ENCODE measurements around the gene PGAP1.

Gene PGAP1

DNA sequence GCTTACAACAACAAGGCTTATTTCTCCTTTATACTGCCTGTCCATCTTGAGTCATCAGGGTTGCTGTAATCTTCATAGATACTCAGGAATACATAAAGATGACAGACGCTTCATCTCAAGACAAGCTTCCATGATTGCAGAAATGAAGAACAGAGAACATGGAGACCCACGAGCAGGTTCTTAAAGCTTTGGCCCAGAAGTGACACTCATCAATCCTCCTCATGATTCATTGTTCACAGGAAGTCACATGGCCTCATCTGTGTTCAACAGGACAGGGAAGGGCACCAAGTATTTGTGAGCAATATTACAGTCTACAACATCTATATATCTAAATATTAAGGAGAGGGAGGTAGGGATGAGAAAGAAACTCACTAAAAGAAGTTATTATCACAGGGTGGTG is 36.5 kb upstream of the PGAP1 start:
- FAIRE-seq (no peak), DNase-seq (ENCODE audit: insufficient read length) (no peak)
- no peak for TF ChIP-seq POLR2A (IDR thresholded peaks at IDR 0.05; ENCODE audit: low read depth, low read length)
- no peak for TF ChIP-seq POLR2AphosphoS5 (IDR thresholded peaks at IDR 0.05; ENCODE audit: low read depth, low read length)
- TF ChIP-seq TAF1 (IDR thresholded peaks at IDR 0.05; ENCODE audit: borderline replicate concordance, low read depth, low read length): no peak

- DNase-seq (ENCODE audit: insufficient read length) (no peak), FAIRE-seq (no peak)
- TF ChIP-seq POLR2AphosphoS5 (IDR thresholded peaks at IDR 0.05; ENCODE audit: low read depth, low read length) (no peak), TAF1 (IDR thresholded peaks at IDR 0.05; ENCODE audit: borderline replicate concordance, low read depth, low read length) (no peak), POLR2A (IDR thresholded peaks at IDR 0.05; ENCODE audit: low read depth, low read length) (no peak)
These were observed 35.8 kb upstream of the PGAP1 start for GRCh38 chr2:196962325-196962724.

DNA sequence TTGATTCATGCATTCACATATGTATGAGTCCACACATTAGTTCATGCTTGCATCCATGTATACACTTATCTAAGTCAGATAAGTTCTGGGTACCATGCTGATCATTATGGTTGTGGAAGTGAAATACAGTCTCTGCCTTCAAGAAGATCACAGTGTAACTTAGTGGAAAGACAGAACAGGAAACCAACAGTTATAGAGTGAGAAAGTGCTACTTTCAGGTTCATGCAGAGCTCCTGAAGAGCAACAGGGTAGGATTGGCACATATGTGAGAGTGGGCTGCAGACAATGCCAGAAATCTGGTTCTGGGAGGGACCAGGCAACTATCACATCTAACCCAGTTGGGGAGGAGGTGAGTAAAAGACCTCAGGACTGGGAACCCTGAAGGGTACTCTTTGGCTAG is 35.4 kb upstream of the PGAP1 start:
- peak; percentile 48 for FAIRE-seq
- no peak for DNase-seq (ENCODE audit: insufficient read length)
- TF ChIP-seq POLR2A (IDR thresholded peaks at IDR 0.05; ENCODE audit: low read depth, low read length) (no peak), POLR2AphosphoS5 (IDR thresholded peaks at IDR 0.05; ENCODE audit: low read depth, low read length) (no peak), TAF1 (IDR thresholded peaks at IDR 0.05; ENCODE audit: borderline replicate concordance, low read depth, low read length) (no peak)

DNA sequence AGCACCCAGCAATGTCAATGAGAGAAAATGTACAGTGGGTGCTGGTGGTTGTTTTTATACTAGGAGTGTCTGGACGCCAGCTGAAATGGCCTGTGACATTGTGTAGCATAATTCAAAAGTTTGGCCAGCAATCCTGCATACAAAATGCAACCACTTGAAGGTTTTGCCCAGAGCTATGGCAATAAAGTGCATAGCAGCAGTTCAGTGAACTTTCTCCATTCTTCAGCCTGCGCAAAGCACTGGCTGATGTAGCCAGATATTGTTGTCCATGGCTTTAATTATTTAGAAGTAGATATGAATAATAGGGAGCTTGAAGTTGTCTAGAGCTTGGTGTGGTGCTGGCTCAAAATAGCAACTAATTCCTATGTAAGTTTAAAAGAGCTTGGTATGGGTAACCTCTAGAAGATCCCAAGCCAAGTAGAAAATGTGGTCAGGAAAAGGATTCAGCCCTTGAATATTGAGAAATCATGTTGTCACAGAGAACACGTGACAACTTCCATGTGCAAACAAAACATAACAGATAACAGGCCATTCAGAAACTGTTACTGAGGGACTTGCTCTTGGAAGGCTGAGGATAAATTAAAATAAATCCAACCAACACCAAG is 33.3 kb upstream of the PGAP1 start:
- no peak for TF ChIP-seq TAF1 (IDR thresholded peaks at IDR 0.05; ENCODE audit: borderline replicate concordance, low read depth, low read length)
- TF ChIP-seq POLR2AphosphoS5 (IDR thresholded peaks at IDR 0.05; ENCODE audit: low read depth, low read length): no peak
- no peak for TF ChIP-seq POLR2A (IDR thresholded peaks at IDR 0.05; ENCODE audit: low read depth, low read length)
- FAIRE-seq: no peak
- DNase-seq (ENCODE audit: insufficient read length): no peak

DNA sequence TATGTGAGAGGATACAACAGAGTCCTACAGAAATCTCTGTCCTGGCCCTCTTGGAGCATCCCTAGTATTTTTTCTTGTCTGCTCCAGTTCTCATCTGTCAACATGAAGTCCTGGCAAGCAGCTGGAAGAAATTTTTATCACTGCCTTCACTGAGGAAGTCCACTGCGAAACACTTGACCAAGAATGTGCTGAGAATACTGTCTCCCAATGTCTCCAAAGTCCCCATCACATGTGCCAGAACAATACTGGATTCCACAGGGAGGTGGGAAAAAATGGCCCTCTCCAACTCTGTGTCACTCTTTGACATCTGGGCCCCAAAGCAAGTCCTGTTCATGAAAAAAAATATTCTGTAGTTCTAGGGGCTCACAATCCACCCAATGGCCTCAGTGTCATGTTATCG is 32.8 kb upstream of the PGAP1 start:
- FAIRE-seq (no peak), DNase-seq (ENCODE audit: insufficient read length) (no peak)
- TF ChIP-seq POLR2AphosphoS5 (IDR thresholded peaks at IDR 0.05; ENCODE audit: low read depth, low read length) (no peak), TAF1 (IDR thresholded peaks at IDR 0.05; ENCODE audit: borderline replicate concordance, low read depth, low read length) (no peak), POLR2A (IDR thresholded peaks at IDR 0.05; ENCODE audit: low read depth, low read length) (no peak)

- FAIRE-seq (no peak), DNase-seq (ENCODE audit: insufficient read length) (no peak)
- TF ChIP-seq POLR2AphosphoS5 (IDR thresholded peaks at IDR 0.05; ENCODE audit: low read depth, low read length) (no peak), POLR2A (IDR thresholded peaks at IDR 0.05; ENCODE audit: low read depth, low read length) (no peak), TAF1 (IDR thresholded peaks at IDR 0.05; ENCODE audit: borderline replicate concordance, low read depth, low read length) (no peak)
These were observed 31.5 kb upstream of the PGAP1 start for GRCh38 chr2:196957881-196958525.

DNA sequence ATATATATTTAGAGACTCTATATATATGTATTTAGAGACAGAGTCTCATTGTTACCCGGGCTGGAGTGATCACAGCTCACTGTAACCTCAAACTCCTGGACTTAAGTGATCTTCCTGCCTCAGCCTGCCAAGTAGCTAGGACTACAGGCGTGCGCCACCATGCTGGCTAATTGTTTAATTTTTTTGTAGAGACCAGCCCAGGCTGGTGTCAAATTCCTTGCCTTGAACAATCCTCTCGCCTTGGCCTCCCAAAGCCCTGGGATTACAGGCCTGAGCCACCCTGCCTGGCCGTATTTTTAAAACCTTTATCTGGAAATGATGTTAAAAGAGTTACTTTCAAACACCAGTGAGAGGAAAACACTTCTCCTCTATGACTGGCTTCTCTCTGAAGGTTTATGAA is 30.9 kb upstream of the PGAP1 start:
- FAIRE-seq (no peak), DNase-seq (ENCODE audit: insufficient read length) (no peak)
- TF ChIP-seq POLR2AphosphoS5 (IDR thresholded peaks at IDR 0.05; ENCODE audit: low read depth, low read length) (no peak), TAF1 (IDR thresholded peaks at IDR 0.05; ENCODE audit: borderline replicate concordance, low read depth, low read length) (no peak), POLR2A (IDR thresholded peaks at IDR 0.05; ENCODE audit: low read depth, low read length) (no peak)

DNA sequence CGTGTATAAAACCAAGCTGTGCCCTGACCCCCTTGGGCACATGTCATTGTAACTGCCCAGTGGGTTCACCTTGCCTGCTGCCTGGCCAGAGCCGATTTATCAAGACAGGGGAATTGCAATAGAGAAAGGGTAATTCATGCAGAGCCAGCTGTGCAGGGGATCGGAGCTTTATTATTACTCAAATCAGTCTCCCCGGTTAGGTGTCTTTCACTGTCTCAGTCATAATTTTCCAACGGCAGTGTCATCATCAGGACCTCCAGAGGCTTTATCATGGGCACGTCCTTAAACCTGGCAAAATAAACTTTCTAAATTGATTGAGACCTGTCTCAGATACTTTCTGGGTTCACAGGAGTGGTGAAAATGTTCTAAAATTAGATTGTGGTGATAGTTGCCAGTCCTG is 29.6 kb upstream of the PGAP1 start:
- no peak for TF ChIP-seq POLR2AphosphoS5 (IDR thresholded peaks at IDR 0.05; ENCODE audit: low read depth, low read length)
- TF ChIP-seq POLR2A (IDR thresholded peaks at IDR 0.05; ENCODE audit: low read depth, low read length): no peak
- no peak for TF ChIP-seq TAF1 (IDR thresholded peaks at IDR 0.05; ENCODE audit: borderline replicate concordance, low read depth, low read length)
- FAIRE-seq: no peak
- DNase-seq (ENCODE audit: insufficient read length): no peak

GRCh38 chr2:196955036-196955435 is 28.5 kb upstream of the PGAP1 start:
- FAIRE-seq (no peak), DNase-seq (ENCODE audit: insufficient read length) (no peak)
- TF ChIP-seq POLR2A (IDR thresholded peaks at IDR 0.05; ENCODE audit: low read depth, low read length): no peak
- no peak for TF ChIP-seq TAF1 (IDR thresholded peaks at IDR 0.05; ENCODE audit: borderline replicate concordance, low read depth, low read length)
- no peak for TF ChIP-seq POLR2AphosphoS5 (IDR thresholded peaks at IDR 0.05; ENCODE audit: low read depth, low read length)

- TF ChIP-seq TAF1 (IDR thresholded peaks at IDR 0.05; ENCODE audit: borderline replicate concordance, low read depth, low read length) (no peak), POLR2AphosphoS5 (IDR thresholded peaks at IDR 0.05; ENCODE audit: low read depth, low read length) (no peak), POLR2A (IDR thresholded peaks at IDR 0.05; ENCODE audit: low read depth, low read length) (no peak)
- DNase-seq (ENCODE audit: insufficient read length): no peak
- FAIRE-seq: no peak
These were observed 27.5 kb upstream of the PGAP1 start for GRCh38 chr2:196954001-196954400.

GRCh38 chr2:196952936-196953335 is 26.4 kb upstream of the PGAP1 start:
- no peak for FAIRE-seq
- no peak for TF ChIP-seq TAF1 (IDR thresholded peaks at IDR 0.05; ENCODE audit: borderline replicate concordance, low read depth, low read length)
- TF ChIP-seq POLR2AphosphoS5 (IDR thresholded peaks at IDR 0.05; ENCODE audit: low read depth, low read length): no peak
- no peak for TF ChIP-seq POLR2A (IDR thresholded peaks at IDR 0.05; ENCODE audit: low read depth, low read length)

DNA sequence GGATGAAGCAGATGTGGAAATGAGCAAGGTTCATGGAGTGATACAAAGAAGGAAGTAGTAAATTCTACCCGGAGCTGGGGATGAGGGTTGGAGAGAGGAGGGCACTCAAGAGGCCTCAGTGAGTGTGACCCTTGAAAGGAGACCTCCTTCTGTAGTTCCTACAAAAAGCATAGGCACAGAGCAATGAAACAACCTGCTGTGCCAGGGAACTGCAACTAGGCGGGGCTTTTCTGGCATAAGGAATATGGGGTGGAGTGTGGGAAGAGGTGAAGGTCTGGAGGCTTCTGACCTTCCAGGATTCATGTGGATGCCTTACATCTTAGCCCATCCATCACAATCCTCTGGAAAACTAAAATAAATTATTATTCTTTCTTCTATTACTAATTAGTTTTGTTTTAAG is 25.5 kb upstream of the PGAP1 start:
- FAIRE-seq: no peak
- no peak for DNase-seq (ENCODE audit: insufficient read length)

More at GRCh38 chr2:196952936-196953335, 26.4 kb upstream of the PGAP1 start:
- no peak for DNase-seq (ENCODE audit: insufficient read length)

More for the DNA sequence above, 25.5 kb upstream of the PGAP1 start:
- no peak for TF ChIP-seq POLR2AphosphoS5 (IDR thresholded peaks at IDR 0.05; ENCODE audit: low read depth, low read length)
- TF ChIP-seq POLR2A (IDR thresholded peaks at IDR 0.05; ENCODE audit: low read depth, low read length): no peak
- no peak for TF ChIP-seq TAF1 (IDR thresholded peaks at IDR 0.05; ENCODE audit: borderline replicate concordance, low read depth, low read length)
